Measurements from ENCODE around the gene SUN1.
A peak's percentile ranks its signal among the peaks of the same experiment; 100 is the strongest.
"Not testable (repeated sequence)": the region's sequence is repeated elsewhere in the genome, so short reads cannot be mapped to it uniquely, and the experiment has no call there.

Gene SUN1

DNA sequence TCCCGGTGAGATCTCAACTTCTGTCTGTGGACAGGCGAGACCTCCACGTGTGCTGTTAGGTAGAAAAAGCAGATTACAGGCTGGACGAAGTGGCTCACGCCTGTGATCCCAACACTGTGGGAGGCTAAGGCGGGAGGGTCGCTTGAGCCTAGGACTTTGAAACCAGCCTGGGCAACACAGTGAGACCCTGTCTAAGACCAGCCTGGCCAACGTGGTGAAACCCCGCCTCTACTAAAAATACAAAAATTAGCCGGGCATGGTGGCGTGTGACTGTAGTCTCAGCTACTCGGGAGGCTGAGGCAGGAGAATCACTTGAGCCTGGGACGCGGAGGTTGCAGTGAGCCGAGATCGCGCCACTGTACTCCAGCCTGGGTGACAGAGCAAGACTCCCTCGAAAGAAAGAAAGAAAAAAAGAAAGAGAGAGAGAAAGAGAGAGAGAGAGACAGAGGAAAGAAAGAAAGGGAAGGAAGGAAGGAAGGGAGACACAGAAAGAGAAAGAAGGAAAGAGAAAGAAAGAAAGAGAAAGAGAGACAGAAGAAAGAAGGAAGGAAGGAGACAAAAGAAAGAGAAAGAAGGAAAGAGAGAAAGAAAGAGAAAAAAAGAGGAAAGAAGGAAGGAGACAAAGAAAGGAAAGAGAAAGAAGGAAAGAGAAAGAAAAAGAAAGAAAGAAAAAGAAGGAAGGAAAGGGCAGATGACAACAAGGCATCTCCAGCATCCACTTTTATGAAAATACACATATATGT, 29.6 kb upstream of the SUN1 start:
- Histone ChIP-seq H3K27ac (peak overlapping the region; percentile 77 to 85), H3K27me3 (no peaks in the 10 kb centered on the region), H3K36me3 (no peaks in the 10 kb centered on the region), H3K4me3 (peak overlapping the region; percentile 15 to 41), H3K9me3 (no peaks in the 10 kb centered on the region), H3K4me1 (peaks cover 0 to 67% (median 27%) of the 10 kb centered on the region in 4 donors)
- DNase-seq: peak in 1 of 2 donors; percentile 58
- TF ChIP-seq, protein P1, sequence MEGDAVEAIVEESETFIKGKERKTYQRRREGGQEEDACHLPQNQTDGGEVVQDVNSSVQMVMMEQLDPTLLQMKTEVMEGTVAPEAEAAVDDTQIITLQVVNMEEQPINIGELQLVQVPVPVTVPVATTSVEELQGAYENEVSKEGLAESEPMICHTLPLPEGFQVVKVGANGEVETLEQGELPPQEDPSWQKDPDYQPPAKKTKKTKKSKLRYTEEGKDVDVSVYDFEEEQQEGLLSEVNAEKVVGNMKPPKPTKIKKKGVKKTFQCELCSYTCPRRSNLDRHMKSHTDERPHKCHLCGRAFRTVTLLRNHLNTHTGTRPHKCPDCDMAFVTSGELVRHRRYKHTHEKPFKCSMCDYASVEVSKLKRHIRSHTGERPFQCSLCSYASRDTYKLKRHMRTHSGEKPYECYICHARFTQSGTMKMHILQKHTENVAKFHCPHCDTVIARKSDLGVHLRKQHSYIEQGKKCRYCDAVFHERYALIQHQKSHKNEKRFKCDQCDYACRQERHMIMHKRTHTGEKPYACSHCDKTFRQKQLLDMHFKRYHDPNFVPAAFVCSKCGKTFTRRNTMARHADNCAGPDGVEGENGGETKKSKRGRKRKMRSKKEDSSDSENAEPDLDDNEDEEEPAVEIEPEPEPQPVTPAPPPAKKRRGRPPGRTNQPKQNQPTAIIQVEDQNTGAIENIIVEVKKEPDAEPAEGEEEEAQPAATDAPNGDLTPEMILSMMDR (IDR thresholded peaks at IDR 0.05): no peak
- intact Hi-C loops (cut with DNase I; ENCODE audit: low total_unique reads): no loop called here

DNA sequence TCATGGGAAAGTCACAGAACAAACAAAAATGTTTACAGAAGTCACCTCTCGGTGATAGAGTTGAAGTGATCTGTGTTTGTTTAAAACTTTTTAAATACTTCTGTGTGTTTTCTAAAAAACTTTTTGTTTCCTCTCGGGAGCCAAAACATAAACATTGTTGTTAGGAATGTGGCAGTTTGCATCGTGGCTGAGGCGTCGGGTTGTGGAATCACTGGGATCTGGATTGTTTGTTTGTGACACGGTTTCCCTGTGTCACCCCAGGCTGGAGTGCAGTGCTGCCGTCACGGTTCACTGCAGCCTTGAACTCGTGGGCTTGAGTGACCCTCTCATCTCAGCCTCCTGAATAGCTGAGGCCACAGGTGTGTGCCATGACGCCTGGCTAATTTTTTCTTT, 29.0 kb upstream of the SUN1 start:
- intact Hi-C loops (cut with DNase I; ENCODE audit: low total_unique reads): no loop called here
- H3K9me3 ChIP-seq: no peaks in the 10 kb centered on the region
- peaks cover 0 to 62% (median 25%) of the 10 kb centered on the region in 4 donors for H3K4me1 ChIP-seq
- no peak for DNase-seq
- H3K4me3 ChIP-seq: no peak overlapping the region
- no peaks in the 10 kb centered on the region for H3K27me3 ChIP-seq
- H3K36me3 ChIP-seq: no peaks in the 10 kb centered on the region
- TF ChIP-seq, protein P1 (IDR thresholded peaks at IDR 0.05): no peak
- H3K27ac ChIP-seq: peak overlapping the region; percentile 77 to 85

DNA sequence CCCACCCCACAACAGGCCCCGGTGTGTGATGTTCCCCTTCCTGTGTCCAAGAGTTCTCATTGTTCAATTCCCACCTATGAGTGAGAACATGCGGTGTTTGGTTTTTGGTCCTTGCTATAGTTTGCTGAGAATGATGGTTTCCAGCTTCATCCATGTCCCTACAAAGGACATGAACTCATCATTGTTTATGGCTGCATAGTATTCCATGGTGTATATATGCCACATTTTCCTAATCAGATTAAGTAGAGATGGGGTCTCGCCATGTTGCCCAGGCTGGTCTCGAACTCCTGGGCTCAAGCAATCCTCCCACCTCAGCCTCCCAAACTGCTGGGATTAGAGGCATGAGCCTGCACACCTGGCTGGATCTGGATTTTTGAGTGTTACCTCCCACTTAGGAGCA, 28.5 kb upstream of the SUN1 start:
- H3K4me1 ChIP-seq: peaks cover 0 to 56% (median 23%) of the 10 kb centered on the region in 4 donors

DNA sequence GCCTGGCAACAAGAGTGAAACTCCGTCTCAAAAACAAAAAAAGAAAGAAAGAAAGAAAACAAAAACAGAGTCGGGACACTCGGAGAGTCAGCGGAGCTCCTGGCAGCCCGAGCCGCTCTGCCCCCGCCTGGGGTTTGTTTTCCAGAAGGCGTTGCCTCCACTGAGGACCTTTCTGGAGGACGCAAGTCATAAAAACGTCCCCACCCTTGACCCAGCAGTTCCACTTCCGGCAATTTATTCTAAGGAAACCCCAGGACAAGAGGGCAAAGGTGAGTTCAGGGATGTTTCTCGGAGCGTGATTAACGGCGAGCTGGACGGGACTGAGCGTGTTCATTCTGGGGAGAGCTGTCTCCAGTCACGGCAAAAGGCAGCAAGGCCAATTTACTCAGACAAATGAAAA, 27.0 kb upstream of the SUN1 start:
- intact Hi-C loops (cut with DNase I; ENCODE audit: low total_unique reads): no loop called here
- H3K4me1 ChIP-seq: peaks cover 0 to 41% (median 23%) of the 10 kb centered on the region in 4 donors
- no peaks in the 10 kb centered on the region for H3K9me3 ChIP-seq
- H3K36me3 ChIP-seq: no peaks in the 10 kb centered on the region
- H3K4me3 ChIP-seq: peak overlapping the region in 1 of 2 donors; percentile 11
- TF ChIP-seq, protein P1 (IDR thresholded peaks at IDR 0.05): no peak
- H3K27me3 ChIP-seq: no peaks in the 10 kb centered on the region
- no peak for DNase-seq
- H3K27ac ChIP-seq: peak overlapping the region; percentile 54 to 75

More for the DNA sequence above, 28.5 kb upstream of the SUN1 start:
- DNase-seq; intact Hi-C loops (cut with DNase I; ENCODE audit: low total_unique reads); H3K36me3 ChIP-seq; H3K27me3 ChIP-seq; H3K4me3 ChIP-seq; H3K9me3 ChIP-seq: not testable (repeated sequence)
- peak overlapping the region in 1 of 2 donors; percentile 75 for H3K27ac ChIP-seq

DNA sequence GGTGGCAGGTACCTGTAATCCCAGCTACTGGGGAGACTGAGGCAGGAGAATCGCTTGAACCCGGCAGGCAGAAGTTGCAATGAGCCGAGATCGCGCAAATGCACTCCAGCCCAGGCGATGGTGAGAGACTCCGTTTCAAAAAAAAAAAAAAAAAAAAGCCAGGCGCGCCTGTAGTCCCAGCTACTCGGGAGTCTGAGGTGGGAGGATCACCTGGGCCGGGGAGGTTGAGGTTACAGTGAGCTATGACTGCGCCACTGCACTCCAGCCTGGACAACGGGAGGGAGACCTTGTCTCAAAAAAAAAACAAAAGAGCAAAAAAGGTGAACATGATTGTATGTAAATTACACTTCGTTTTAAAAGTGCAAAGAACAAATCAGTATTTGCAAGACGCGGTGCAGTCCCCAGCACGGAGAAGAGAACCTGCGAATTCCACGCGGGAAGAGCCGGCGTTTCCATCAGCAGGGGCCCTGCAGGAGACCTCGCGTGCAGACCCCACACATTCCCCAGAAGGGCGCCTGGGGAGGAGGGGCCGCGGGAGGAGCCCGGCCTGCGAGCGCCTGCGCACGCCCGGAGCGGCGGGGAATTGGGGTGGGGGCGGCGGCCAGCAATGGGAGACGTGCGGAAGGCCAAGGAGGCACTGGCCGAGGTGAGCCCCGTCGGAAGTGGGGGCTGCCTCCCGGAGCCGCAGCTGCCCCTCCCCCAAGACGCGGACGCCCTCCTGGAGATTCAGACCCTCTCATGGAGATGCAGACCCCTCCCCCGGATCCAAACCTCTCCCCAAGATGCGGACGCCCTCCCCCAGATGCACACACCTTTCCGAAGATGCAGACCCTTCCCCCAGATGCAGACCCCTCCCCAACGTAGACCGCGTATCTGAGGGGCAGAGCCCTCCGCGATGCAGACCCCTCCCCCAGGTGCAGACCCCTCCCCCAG, 16.7 kb upstream of the SUN1 start:
- H3K4me1 ChIP-seq: peaks cover 5 to 66% (median 48%) of the 10 kb centered on the region in 4 donors
- no peaks in the 10 kb centered on the region for H3K9me3 ChIP-seq
- H3K4me3 ChIP-seq: peak overlapping the region; percentile 96 to 97
- H3K36me3 ChIP-seq: no peaks in the 10 kb centered on the region
- intact Hi-C loops (cut with DNase I; ENCODE audit: low total_unique reads): loop anchor here (10.0 kb wide), 1 partner anchor 59 kb away; the partner anchor contains the start of gene GET4
- TF ChIP-seq, protein P1 (IDR thresholded peaks at IDR 0.05): no peak
- no peaks in the 10 kb centered on the region for H3K27me3 ChIP-seq
- peak overlapping the region; percentile 88 to 97 for H3K27ac ChIP-seq
- no peak for DNase-seq
